Kidney epithelial cell (primary cell): Measurements from ENCODE around the gene FAM20C. TPM values are rescaled to one million over a fixed set of nuclear protein-coding genes. Genes with fewer than 3 reads are reported as not detected.
A peak's percentile ranks its signal among the peaks of the same experiment; 100 is the strongest.
"Not testable (repeated sequence)": the region's sequence is repeated elsewhere in the genome, so short reads cannot be mapped to it uniquely, and the experiment has no call there.

Source experiments
- DNase-seq: peaks from one replicate; pipeline ENCODE4 v3.0.0-alpha.2; 2010; ENCODE audit warnings: low read depth
- H3K27me3 ChIP-seq: 2 replicates; pipeline ENCODE4 v1.6.0; 2011; ENCODE audit warnings: low read length; ENCODE audit not compliant: control insufficient read depth, insufficient read depth
- H3K36me3 ChIP-seq: 2 replicates; pipeline ENCODE4 v1.5.1; 2011; ENCODE audit warnings: low read length; ENCODE audit not compliant: control insufficient read depth, insufficient read depth
- H3K4me3 ChIP-seq: 2 replicates; pipeline ENCODE4 v1.5.1; 2011; ENCODE audit warnings: low read depth, mild to moderate bottlenecking, control low read depth, low read length
- total RNA-seq: library from RNA; depleted of rRNA; stranded (reverse); fragments of >200 nt; gene quantifications from 2 replicates; pipeline ENCODE4 v1.2.3, GENCODE V29; 2015
- TF ChIP-seq, protein P1 (sequence below): IDR thresholded peaks from 2 replicates; pipeline ENCODE4 v1.5.1; 2011; ENCODE audit warnings: mild to moderate bottlenecking, moderate library complexity, low read length, control low read depth, inconsistent platforms; ENCODE audit not compliant: insufficient read depth, poor library complexity, severe bottlenecking

FAM20C gene
- total RNA-seq, 1 donor from 2014 or later: 39.1 TPM

DNA sequence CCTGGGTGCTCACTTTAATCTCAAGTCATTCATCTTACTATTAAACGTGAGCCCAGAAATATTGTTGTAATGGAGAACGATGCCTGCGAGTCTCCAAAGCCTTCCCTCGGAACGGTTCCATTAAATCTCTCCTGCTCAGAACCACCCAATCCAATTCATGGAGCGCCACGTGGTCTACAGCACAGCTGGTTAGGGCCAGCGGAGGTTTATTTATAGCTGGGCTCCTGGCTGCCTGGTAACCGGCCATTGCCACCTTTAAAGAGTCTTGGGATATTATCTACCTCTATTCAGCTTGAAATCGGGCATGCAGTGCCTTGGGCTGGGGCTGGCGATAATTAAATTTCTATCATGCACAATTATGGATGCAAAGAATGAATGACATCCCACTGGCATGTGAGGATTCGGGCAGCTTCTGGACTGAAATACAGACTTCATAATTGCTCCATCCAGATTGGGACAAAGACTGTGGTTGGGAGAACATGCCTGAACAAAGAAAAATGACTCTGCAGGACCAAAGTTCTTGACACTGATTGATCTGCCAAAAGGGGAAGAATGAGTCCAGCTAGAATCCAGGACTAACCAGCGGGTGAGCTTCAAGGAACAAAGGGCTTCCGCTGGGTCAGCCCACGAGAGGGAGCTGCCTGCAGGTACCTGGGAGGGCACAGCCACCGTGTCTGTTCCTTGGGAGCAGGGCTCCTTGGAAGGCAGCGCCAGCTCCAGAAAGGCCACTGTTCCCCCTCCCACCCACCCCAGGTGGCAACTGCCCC lies 7.3 kb downstream of the FAM20C start:
- no peak for DNase-seq
- H3K4me3 ChIP-seq: no peak overlapping the region
- no peaks in the 10 kb centered on the region for H3K27me3 ChIP-seq
- H3K36me3 ChIP-seq: peaks cover 10% of the 10 kb centered on the region
- TF ChIP-seq, protein P1, sequence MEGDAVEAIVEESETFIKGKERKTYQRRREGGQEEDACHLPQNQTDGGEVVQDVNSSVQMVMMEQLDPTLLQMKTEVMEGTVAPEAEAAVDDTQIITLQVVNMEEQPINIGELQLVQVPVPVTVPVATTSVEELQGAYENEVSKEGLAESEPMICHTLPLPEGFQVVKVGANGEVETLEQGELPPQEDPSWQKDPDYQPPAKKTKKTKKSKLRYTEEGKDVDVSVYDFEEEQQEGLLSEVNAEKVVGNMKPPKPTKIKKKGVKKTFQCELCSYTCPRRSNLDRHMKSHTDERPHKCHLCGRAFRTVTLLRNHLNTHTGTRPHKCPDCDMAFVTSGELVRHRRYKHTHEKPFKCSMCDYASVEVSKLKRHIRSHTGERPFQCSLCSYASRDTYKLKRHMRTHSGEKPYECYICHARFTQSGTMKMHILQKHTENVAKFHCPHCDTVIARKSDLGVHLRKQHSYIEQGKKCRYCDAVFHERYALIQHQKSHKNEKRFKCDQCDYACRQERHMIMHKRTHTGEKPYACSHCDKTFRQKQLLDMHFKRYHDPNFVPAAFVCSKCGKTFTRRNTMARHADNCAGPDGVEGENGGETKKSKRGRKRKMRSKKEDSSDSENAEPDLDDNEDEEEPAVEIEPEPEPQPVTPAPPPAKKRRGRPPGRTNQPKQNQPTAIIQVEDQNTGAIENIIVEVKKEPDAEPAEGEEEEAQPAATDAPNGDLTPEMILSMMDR: no peak

DNA sequence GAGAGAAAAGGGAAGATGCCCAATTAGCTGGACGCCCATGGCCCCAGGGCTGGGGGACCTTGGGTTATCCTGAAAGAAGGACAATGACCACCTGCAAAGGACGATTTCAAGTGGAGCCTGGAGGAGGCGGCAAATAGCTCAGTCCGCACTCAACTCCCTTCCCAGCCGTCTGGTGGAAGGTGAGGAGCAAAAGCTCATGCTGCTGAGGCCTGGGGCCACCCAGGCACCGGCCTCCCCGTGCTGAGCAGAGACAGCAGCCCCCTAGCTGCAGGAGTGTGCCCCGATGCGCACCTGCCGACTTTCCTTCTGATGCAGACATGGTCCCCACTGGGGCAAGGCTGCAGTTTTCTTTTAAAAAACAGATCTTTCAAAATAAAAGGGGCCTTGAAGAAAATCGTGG lies 7.9 kb downstream of the FAM20C start:
- TF ChIP-seq, protein P1: no peak
- Histone ChIP-seq H3K27me3 (no peaks in the 10 kb centered on the region), H3K4me3 (no peak overlapping the region), H3K36me3 (peaks cover 10% of the 10 kb centered on the region)
- no peak for DNase-seq

DNA sequence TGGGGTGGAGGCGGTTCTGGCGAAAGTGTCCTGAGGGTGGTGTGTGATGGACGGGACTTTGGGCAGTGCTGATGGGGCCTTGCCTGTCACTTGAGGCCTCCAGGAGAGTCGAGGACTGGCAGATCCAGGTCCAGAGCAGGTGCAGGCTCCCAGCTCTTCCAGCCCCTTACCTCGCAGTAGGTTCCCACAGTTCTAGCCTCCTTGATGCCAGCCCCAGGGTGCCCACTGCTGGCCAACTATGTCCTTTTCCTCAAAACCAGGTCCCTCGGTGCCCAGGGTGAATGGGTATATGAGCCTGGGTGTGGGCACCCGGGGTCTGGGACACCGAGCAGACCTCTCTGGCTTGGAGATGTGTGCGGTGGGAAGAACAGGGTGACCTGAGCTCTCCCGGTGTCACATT lies 8.3 kb downstream of the FAM20C start:
- peaks cover 9% of the 10 kb centered on the region for H3K36me3 ChIP-seq
- H3K4me3 ChIP-seq: no peak overlapping the region
- DNase-seq: no peak
- TF ChIP-seq, protein P1: peak; percentile 29
- H3K27me3 ChIP-seq: no peaks in the 10 kb centered on the region

DNA sequence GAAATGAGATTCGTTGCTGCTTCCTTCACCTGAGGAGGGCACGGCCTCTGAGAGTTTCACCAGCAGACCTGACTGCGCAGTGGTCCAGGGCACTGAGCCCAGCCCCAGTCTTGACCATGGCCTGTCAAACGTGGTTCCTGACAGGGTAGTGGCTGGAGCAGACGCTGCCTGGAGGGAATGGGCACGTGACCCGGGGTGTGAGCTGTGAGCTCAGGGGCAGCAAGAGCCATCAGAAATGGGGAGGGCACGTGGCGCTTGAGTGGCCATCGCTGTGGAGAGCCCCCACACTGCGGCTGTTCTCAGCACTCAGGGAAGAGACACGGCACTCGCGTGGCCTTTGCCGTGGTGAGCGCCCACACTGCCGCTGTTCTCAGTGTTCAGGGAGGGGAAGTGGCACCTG lies 12.0 kb downstream of the FAM20C start:
- Histone ChIP-seq H3K27me3 (no peaks in the 10 kb centered on the region), H3K36me3 (peaks cover 2% of the 10 kb centered on the region), H3K4me3 (no peak overlapping the region)
- TF ChIP-seq, protein P1: no peak
- DNase-seq: no peak

DNA sequence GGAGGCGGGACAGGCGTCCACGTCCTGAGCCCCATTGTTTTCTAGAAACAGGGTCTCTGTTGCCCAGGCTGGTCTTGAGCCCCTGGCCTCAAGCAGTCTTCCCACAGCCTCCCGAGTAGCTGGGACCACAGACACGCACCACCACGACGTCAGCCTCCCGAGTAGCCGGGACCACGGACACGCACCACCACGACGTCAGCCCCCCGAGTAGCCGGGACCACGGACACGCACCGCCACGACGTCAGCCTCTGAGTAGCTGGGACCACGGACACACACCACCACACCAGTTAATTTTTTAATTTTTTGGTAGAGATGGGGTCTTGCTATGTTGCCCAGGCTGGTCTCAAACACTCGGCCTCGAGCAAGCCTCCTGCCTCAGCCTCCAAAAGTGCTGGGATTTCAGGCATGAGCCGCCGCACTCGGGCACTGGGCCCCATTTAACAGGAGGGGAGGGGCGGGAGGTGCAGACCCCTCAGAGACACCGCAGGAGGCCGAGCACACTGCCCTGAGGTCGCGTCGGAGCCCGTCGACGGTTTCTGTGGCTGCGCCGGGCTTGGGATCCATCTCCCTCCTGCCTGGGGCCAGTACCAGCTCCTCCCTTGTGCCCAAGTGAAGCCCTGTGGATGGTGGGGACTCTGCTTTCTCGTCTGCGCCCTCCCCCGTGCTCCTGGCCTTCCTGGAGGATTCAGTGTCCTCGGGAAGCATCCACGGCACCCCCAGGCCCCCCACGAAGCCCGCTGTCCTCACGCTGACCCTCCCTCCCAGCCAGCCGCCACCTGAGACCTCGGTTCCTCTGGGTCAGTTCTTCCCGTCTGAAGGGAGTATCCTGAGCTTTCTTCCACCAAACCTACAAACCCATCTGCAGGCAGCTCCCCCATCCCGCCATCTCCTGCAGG lies 13.0 kb downstream of the FAM20C start:
- Histone ChIP-seq H3K27me3 (no peaks in the 10 kb centered on the region), H3K4me3 (no peak overlapping the region), H3K36me3 (no peaks in the 10 kb centered on the region)
- TF ChIP-seq, protein P1: no peak
- no peak for DNase-seq

DNA sequence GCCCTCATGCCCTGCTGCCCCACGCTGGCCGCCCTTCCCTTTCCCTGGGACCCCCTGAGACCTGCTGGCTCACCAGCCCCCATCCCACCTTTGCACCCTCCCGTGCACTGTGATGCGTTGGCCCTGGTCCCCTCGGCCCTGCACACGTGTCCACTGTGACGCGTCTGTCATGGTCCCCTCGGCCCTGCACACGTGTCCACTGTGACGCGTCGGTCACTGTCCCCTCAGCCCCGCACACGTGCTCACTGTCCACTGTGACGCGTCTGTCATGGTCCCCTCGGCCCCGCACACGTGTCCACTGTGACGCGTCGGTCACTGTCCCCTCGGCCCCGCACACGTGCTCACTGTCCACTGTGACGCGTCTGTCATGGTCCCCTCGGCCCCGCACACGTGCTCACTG lies 14.0 kb downstream of the FAM20C start:
- not testable (repeated sequence) for H3K4me3 ChIP-seq, H3K27me3 ChIP-seq, H3K36me3 ChIP-seq, DNase-seq
